WTC11 (cell line): ENCODE results near the gene ADGRD2. TPM values are rescaled to one million over a fixed set of nuclear protein-coding genes. Genes with fewer than 3 reads are reported as not detected.

Experiments
- ATAC-seq: fragments of 200-7000 bp; cut with Tn5 transposase; 2 replicates; pipeline ENCODE4 v1.10.0; 2021; ENCODE audit warnings: mild to moderate bottlenecking, moderate library complexity
- CTCF ChIA-PET: fragments of 300-600 bp; sonication (Branson Sonifier 250); formaldehyde crosslinking; loops from one replicate; lab custom pipeline; 2021; ENCODE audit warnings: antibody characterized with exemption; lab: Charles Lee
- POLR2A ChIA-PET: fragments of 350-600 bp; sonication (Branson Sonifier 250); formaldehyde crosslinking; loops from one replicate; lab custom pipeline; 2021; ENCODE audit warnings: antibody characterized with exemption; lab: Charles Lee
- DNase-seq: peaks from one replicate; pipeline ENCODE4 v3.0.0; 2021; ENCODE audit warnings: low spot score
- H3K27ac Mint-ChIP-seq: 2 replicates; pipeline ENCODE4 v1.8.0; 2021; ENCODE audit warnings: mixed read lengths
- H3K27me3 Mint-ChIP-seq: 2 replicates; pipeline ENCODE4 v1.8.0; 2021; ENCODE audit warnings: low read depth, mild to moderate bottlenecking, moderate library complexity, mixed read lengths
- H3K36me3 Mint-ChIP-seq: 2 replicates; pipeline ENCODE4 v1.8.0; 2021; ENCODE audit warnings: mixed read lengths
- H3K4me1 Mint-ChIP-seq: 2 replicates; pipeline ENCODE4 v1.8.0; 2022; ENCODE audit warnings: mixed read lengths
- H3K4me3 Mint-ChIP-seq: 2 replicates; pipeline ENCODE4 v1.8.0; 2021; ENCODE audit warnings: mild to moderate bottlenecking, moderate library complexity, mixed read lengths
- H3K9me3 Mint-ChIP-seq: 2 replicates; pipeline ENCODE4 v1.8.0; 2021; ENCODE audit warnings: mixed read lengths
- CREM ChIP-seq: sonication (generic); formaldehyde crosslinking; IDR thresholded peaks from 2 replicates; pipeline ENCODE4 v1.8.1; 2022; ENCODE audit warnings: mild to moderate bottlenecking, missing genetic modification reagents, moderate library complexity
- FOXP1 ChIP-seq: sonication (generic); formaldehyde crosslinking; IDR thresholded peaks from 2 replicates; pipeline ENCODE4 v1.8.0; 2022; ENCODE audit warnings: missing genetic modification reagents, mild to moderate bottlenecking, moderate library complexity, borderline replicate concordance
- IRF2 ChIP-seq: sonication (generic); formaldehyde crosslinking; IDR thresholded peaks from 2 replicates; pipeline ENCODE4 v1.8.0; 2022; ENCODE audit warnings: low read depth, missing genetic modification reagents, borderline replicate concordance
- RORB ChIP-seq: fragments of 250-450 bp; sonication (Bioruptor Pico); IDR thresholded peaks from 2 replicates; pipeline ENCODE4 v1.9.0; 2021; ENCODE audit warnings: mild to moderate bottlenecking
- SP1 ChIP-seq: sonication (generic); formaldehyde crosslinking; conservative IDR thresholded peaks from 2 replicates; pipeline ENCODE4 v1.8.1; 2022; ENCODE audit warnings: missing genetic modification reagents
- TP53 ChIP-seq: sonication (generic); formaldehyde crosslinking; IDR thresholded peaks from 2 replicates; pipeline ENCODE4 v1.8.1; 2023; ENCODE audit warnings: mild to moderate bottlenecking, missing genetic modification reagents
- ZBTB21 ChIP-seq: sonication (generic); formaldehyde crosslinking; IDR thresholded peaks from 2 replicates; pipeline ENCODE4 v1.8.1; 2023; ENCODE audit warnings: mild to moderate bottlenecking, missing genetic modification reagents, borderline replicate concordance
- ZNF232 ChIP-seq: sonication (generic); formaldehyde crosslinking; IDR thresholded peaks from 2 replicates; pipeline ENCODE4 v1.8.0; 2022; ENCODE audit warnings: mild to moderate bottlenecking, missing genetic modification reagents
- total RNA-seq: library from RNA; stranded (reverse); gene quantifications from 3 replicates; pipeline ENCODE4 v1.2.3, GENCODE V29; 2021
- TF ChIP-seq, protein P1 (sequence below): sonication (generic); formaldehyde crosslinking; IDR thresholded peaks from 2 replicates; pipeline ENCODE4 v1.8.0; 2023; ENCODE audit warnings: mild to moderate bottlenecking, missing genetic modification reagents
- TF ChIP-seq, protein P2 (sequence below): fragments of 250-450 bp; sonication (Bioruptor Pico); conservative IDR thresholded peaks from 2 replicates; pipeline ENCODE4 v1.9.0; 2021; ENCODE audit warnings: mild to moderate bottlenecking
- TF ChIP-seq, protein P3 (sequence below): sonication (generic); formaldehyde crosslinking; IDR thresholded peaks from 2 replicates; pipeline ENCODE4 v1.8.0; 2022; ENCODE audit warnings: missing genetic modification reagents
- TF ChIP-seq, protein P4 (sequence below): sonication (generic); formaldehyde crosslinking; IDR thresholded peaks from 2 replicates; pipeline ENCODE4 v1.8.1; 2022; ENCODE audit warnings: low read depth, mild to moderate bottlenecking, moderate library complexity, missing genetic modification reagents, borderline replicate concordance
- TF ChIP-seq, protein P5 (sequence below): sonication (generic); formaldehyde crosslinking; IDR thresholded peaks from 2 replicates; pipeline ENCODE4 v1.8.1; 2022; ENCODE audit warnings: mild to moderate bottlenecking, missing genetic modification reagents, moderate library complexity, borderline replicate concordance

ADGRD2 gene
- total RNA-seq, 1 experiment from 2014 or later: 0.61 TPM

DNA sequence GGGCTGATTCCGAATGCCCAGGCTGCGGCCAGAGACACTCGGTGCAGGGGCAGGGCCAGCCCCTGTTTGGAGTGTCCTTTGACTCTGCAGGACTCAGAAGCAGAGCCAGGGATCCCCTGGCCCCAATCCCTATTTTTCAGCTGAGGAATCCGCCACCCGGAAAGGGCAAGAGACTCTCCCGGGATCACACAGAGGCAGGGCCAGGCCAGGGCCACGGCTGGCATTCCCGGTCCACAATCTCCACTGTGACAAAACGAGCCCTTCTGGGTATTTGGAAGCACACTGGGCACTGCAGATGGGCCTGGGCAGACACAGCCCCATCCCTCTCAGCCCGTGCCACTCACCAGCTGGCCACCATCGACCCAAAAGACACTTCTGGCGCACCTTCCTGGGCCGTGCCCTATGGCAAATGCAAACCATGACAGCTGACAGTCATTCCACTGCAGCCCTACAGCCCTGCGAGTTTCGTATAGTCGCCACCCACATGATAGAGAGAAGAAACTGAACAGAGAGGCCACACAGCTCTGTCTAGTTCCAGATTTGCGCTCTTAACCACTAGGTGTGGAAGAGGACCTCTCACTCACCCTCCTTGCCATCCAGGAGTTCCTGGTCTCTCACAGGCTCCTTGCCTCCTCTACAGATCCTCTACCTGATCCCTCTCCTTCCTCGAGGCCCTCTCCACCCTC, 43.7 kb downstream of the ADGRD2 start:
- CTCF ChIA-PET: interaction anchor here (1.7 kb wide), 1 partner anchor 43 kb away, joined by 5 read pairs; no protein-coding TSS in a partner anchor
- TF ChIP-seq, protein P1, sequence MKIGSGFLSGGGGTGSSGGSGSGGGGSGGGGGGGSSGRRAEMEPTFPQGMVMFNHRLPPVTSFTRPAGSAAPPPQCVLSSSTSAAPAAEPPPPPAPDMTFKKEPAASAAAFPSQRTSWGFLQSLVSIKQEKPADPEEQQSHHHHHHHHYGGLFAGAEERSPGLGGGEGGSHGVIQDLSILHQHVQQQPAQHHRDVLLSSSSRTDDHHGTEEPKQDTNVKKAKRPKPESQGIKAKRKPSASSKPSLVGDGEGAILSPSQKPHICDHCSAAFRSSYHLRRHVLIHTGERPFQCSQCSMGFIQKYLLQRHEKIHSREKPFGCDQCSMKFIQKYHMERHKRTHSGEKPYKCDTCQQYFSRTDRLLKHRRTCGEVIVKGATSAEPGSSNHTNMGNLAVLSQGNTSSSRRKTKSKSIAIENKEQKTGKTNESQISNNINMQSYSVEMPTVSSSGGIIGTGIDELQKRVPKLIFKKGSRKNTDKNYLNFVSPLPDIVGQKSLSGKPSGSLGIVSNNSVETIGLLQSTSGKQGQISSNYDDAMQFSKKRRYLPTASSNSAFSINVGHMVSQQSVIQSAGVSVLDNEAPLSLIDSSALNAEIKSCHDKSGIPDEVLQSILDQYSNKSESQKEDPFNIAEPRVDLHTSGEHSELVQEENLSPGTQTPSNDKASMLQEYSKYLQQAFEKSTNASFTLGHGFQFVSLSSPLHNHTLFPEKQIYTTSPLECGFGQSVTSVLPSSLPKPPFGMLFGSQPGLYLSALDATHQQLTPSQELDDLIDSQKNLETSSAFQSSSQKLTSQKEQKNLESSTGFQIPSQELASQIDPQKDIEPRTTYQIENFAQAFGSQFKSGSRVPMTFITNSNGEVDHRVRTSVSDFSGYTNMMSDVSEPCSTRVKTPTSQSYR (CRISPR knock-in tag): no peak
- TF ChIP-seq IRF2 (CRISPR knock-in tag) (no peak), ZBTB21 (CRISPR knock-in tag) (no peak), CREM (no peak), RORB (CRISPR knock-in tag) (no peak), SP1 (no peak), ZNF232 (CRISPR knock-in tag) (no peak), TP53 (CRISPR knock-in tag) (no peak), FOXP1 (no peak)
- TF ChIP-seq, protein P2, sequence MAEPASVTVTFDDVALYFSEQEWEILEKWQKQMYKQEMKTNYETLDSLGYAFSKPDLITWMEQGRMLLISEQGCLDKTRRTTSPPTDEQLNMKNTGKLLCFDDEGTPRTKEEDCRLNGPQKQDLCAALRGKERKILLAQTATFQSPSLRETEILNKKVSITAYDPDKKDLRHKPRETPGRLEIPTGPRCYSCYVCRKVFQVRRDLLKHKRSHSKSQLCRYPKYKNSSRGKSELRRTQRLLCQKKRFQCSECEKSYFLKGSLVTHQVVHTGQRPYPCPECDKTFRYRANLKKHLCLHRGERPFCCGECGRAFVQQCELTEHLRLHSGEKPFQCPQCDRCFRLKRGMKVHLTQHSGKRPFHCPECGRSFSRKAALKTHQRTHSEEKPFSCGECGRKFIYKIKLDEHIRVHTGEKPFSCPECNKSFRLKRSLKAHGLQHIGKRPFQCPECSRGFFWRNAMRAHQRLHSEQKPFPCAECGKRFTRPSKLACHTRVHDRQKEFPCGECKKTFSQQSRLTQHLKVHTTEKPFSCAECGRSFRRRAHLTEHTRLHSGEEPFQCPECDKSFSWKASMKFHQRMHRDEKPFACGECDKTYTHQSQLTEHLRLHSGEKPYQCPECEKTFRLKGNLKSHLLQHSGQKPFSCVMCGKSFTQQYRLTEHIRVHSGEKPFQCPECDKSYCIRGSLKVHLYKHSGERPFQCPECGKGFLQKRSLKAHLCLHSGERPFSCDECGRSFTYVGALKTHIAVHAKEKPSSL (CRISPR knock-in tag): no peak
- TF ChIP-seq, protein P3, sequence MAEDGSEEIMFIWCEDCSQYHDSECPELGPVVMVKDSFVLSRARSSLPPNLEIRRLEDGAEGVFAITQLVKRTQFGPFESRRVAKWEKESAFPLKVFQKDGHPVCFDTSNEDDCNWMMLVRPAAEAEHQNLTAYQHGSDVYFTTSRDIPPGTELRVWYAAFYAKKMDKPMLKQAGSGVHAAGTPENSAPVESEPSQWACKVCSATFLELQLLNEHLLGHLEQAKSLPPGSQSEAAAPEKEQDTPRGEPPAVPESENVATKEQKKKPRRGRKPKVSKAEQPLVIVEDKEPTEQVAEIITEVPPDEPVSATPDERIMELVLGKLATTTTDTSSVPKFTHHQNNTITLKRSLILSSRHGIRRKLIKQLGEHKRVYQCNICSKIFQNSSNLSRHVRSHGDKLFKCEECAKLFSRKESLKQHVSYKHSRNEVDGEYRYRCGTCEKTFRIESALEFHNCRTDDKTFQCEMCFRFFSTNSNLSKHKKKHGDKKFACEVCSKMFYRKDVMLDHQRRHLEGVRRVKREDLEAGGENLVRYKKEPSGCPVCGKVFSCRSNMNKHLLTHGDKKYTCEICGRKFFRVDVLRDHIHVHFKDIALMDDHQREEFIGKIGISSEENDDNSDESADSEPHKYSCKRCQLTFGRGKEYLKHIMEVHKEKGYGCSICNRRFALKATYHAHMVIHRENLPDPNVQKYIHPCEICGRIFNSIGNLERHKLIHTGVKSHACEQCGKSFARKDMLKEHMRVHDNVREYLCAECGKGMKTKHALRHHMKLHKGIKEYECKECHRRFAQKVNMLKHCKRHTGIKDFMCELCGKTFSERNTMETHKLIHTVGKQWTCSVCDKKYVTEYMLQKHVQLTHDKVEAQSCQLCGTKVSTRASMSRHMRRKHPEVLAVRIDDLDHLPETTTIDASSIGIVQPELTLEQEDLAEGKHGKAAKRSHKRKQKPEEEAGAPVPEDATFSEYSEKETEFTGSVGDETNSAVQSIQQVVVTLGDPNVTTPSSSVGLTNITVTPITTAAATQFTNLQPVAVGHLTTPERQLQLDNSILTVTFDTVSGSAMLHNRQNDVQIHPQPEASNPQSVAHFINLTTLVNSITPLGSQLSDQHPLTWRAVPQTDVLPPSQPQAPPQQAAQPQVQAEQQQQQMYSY: no peak
- TF ChIP-seq, protein P4, sequence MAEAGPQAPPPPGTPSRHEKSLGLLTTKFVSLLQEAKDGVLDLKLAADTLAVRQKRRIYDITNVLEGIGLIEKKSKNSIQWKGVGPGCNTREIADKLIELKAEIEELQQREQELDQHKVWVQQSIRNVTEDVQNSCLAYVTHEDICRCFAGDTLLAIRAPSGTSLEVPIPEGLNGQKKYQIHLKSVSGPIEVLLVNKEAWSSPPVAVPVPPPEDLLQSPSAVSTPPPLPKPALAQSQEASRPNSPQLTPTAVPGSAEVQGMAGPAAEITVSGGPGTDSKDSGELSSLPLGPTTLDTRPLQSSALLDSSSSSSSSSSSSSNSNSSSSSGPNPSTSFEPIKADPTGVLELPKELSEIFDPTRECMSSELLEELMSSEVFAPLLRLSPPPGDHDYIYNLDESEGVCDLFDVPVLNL (CRISPR knock-in tag): no peak
- TF ChIP-seq, protein P5, sequence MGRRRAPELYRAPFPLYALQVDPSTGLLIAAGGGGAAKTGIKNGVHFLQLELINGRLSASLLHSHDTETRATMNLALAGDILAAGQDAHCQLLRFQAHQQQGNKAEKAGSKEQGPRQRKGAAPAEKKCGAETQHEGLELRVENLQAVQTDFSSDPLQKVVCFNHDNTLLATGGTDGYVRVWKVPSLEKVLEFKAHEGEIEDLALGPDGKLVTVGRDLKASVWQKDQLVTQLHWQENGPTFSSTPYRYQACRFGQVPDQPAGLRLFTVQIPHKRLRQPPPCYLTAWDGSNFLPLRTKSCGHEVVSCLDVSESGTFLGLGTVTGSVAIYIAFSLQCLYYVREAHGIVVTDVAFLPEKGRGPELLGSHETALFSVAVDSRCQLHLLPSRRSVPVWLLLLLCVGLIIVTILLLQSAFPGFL (CRISPR knock-in tag): no peak
- ATAC-seq (no peak), DNase-seq (no peak)
- Mint-ChIP-seq H3K27me3 (peaks cover 2% of the 10 kb centered on the region; the same call in 1 of the 2 replicates), H3K9me3 (no peaks in the 10 kb centered on the region), H3K4me1 (peaks cover 3% of the 10 kb centered on the region; the same call in 1 of the 2 replicates), H3K4me3 (no peak overlapping the region), H3K36me3 (no peaks in the 10 kb centered on the region), H3K27ac (peak overlapping the region; percentile 57; the same call in 1 of the 2 replicates)
- POLR2A ChIA-PET: no interaction called here
